GM13977 (cell line): ENCODE measurements around the gene PIK3C2G.

Source experiments
- DNase-seq: peaks from one replicate; pipeline ENCODE4 v3.0.0; 2012; ENCODE audit warnings: low spot score
- CTCF ChIP-seq: IDR thresholded peaks from 2 replicates; pipeline ENCODE4 v1.5.1; 2012; ENCODE audit warnings: mild to moderate bottlenecking, control low read depth; ENCODE audit not compliant: insufficient read depth; ENCODE audit errors: extremely low read depth, missing control alignments
- in situ Hi-C: fragments of 300-500 bp; cut with MboI; formaldehyde crosslinking; loops from one replicate; pipeline ENCODE4 v1.12.0; 2022; ENCODE audit warnings: low sequenced_read_pairs, low pct_unique_long_range_greater_than_20kb, mixed read lengths, inconsistent platforms; ENCODE audit not compliant: unreplicated experiment

Gene PIK3C2G

GRCh38 chr12:18576104-18576626 is 314.8 kb downstream of the PIK3C2G start:
- in situ Hi-C loops, result no loop called here
- no peak for DNase-seq
- TF ChIP-seq CTCF, result no peak

GRCh38 chr12:18576648-18577047 is 315.3 kb downstream of the PIK3C2G start:
- no peak for DNase-seq
- in situ Hi-C loops, result no loop called here
- TF ChIP-seq CTCF, result no peak

GRCh38 chr12:18578191-18578590 is 316.9 kb downstream of the PIK3C2G start:
- no peak for DNase-seq
- in situ Hi-C loops, result no loop called here
- TF ChIP-seq CTCF, result no peak

GRCh38 chr12:18580291-18580690 is 319.0 kb downstream of the PIK3C2G start:
- in situ Hi-C loops, result no loop called here
- no peak for DNase-seq
- no peak for TF ChIP-seq CTCF

GRCh38 chr12:18580706-18581105 is 319.4 kb downstream of the PIK3C2G start:
- no peak for DNase-seq
- in situ Hi-C loops, result no loop called here
- no peak for TF ChIP-seq CTCF

GRCh38 chr12:18581232-18581962 is 320.1 kb downstream of the PIK3C2G start:
- DNase-seq, result no peak
- in situ Hi-C loops, result no loop called here
- TF ChIP-seq CTCF, result no peak
